B cell (primary cell): ENCODE results near the gene YY1AP1. TPM values are rescaled to one million over a fixed set of nuclear protein-coding genes. Genes with fewer than 3 reads are reported as not detected.

Experiments
- ATAC-seq: fragments of 200-7000 bp; cut with Tn5 transposase; one replicate; pipeline ENCODE4 v1.10.0; 2021; ENCODE audit warnings: low read depth, mild to moderate bottlenecking, moderate number of reproducible peaks, moderate library complexity
- CTCF ChIA-PET: fragments of 350-600 bp; sonication (Branson Sonifier 250); formaldehyde crosslinking; loops from one replicate; lab custom pipeline; 2021; ENCODE audit warnings: antibody characterized with exemption, inconsistent platforms; lab: Charles Lee
- POLR2A ChIA-PET: fragments of 350-600 bp; sonication (Branson Sonifier 250); formaldehyde crosslinking; loops from one replicate; lab custom pipeline; 2021; ENCODE audit warnings: antibody characterized with exemption; lab: Charles Lee
- DNase-seq: peaks from one replicate; pipeline ENCODE4 v3.0.0; 2013
- H2AFZ ChIP-seq: 2 replicates; pipeline ENCODE4 v1.6.1; 2012; ENCODE audit warnings: mild to moderate bottlenecking, low read depth, low read length; ENCODE audit not compliant: insufficient read depth, poor library complexity, severe bottlenecking
- H3K27ac ChIP-seq, 2 donors: 1 replicate in 1 of 2; 2 replicates in 1 of 2; pipeline ENCODE4 v1.5.1; 2012 to 2013; ENCODE audit warnings: low read length in 2 of 2, mild to moderate bottlenecking in 2 of 2, moderate library complexity in 1 of 2
- H3K27me3 ChIP-seq, 4 experiments: fragments of 200-600 bp in 1 of 4; sonication (generic) in 1 of 4; replicated peaks in 1 of 4; 1 replicate in 2 of 4; 2 replicates in 2 of 4; pipeline versions ENCODE4 v1.6.1 to v1.7.0; 2013 to 2016; ENCODE audit warnings: low read length in 3 of 4, mild to moderate bottlenecking in 2 of 4, mixed read lengths in 1 of 4, moderate library complexity in 1 of 4; ENCODE audit not compliant: insufficient read depth in 4 of 4, control insufficient read depth in 3 of 4; ENCODE audit errors: control extremely low read depth in 1 of 4
- H3K36me3 ChIP-seq, 2 experiments: replicated peaks in 1 of 2; 1 replicate in 1 of 2; 2 replicates in 1 of 2; pipeline versions ENCODE4 v1.6.1 to v1.7.1; 2013; ENCODE audit warnings: low read length in 1 of 2; ENCODE audit not compliant: insufficient read depth in 2 of 2, control insufficient read depth in 1 of 2; ENCODE audit errors: control extremely low read depth in 1 of 2, extremely low read depth in 1 of 2
- H3K4me1 ChIP-seq, 2 donors: fragments of 200-600 bp in 1 of 2; sonication (generic) in 1 of 2; 1 replicate in 1 of 2; 2 replicates in 1 of 2; pipeline versions ENCODE4 v1.5.1 to v1.6.1; 2013 to 2017; ENCODE audit warnings: low read length in 2 of 2; ENCODE audit not compliant: control insufficient read depth in 2 of 2, insufficient read depth in 2 of 2
- H3K4me2 ChIP-seq: replicated peaks from 2 replicates; pipeline ENCODE3; 2012; ENCODE audit warnings: mild to moderate bottlenecking, low read depth, low read length; ENCODE audit not compliant: poor library complexity, severe bottlenecking
- H3K4me3 ChIP-seq, 5 experiments: fragments of 200-600 bp in 1 of 5; sonication (generic) in 1 of 5; 1 replicate in 3 of 5; 2 replicates in 2 of 5; pipeline versions ENCODE4 v1.5.1 to v1.7.0; 2011 to 2016; ENCODE audit warnings: low read length in 4 of 5, mild to moderate bottlenecking in 4 of 5, low read depth in 2 of 5, control low read depth in 1 of 5, moderate library complexity in 1 of 5; ENCODE audit not compliant: insufficient read depth in 1 of 5; ENCODE audit errors: control extremely low read depth in 1 of 5, extremely low read depth in 1 of 5
- H3K79me2 ChIP-seq: fragments of 200-600 bp; sonication (generic); one replicate; pipeline ENCODE4 v1.6.0; 2016; ENCODE audit warnings: low read length; ENCODE audit not compliant: control insufficient read depth, insufficient read depth
- H3K9ac ChIP-seq: fragments of 200-600 bp; sonication (generic); 2 replicates; pipeline ENCODE4 v1.6.1; 2017; ENCODE audit warnings: mild to moderate bottlenecking, low read length, moderate library complexity
- H3K9me3 ChIP-seq, 3 donors: one replicate each; pipeline versions ENCODE4 v1.6.1 to v1.7.1; 2013; ENCODE audit warnings: low read length in 2 of 3; ENCODE audit not compliant: control insufficient read depth in 2 of 3, insufficient read depth in 1 of 3; ENCODE audit errors: control extremely low read depth in 1 of 3
- H4K20me1 ChIP-seq: 2 replicates; pipeline ENCODE4 v1.6.0; 2012; ENCODE audit warnings: mild to moderate bottlenecking, low read length; ENCODE audit not compliant: insufficient read depth, control insufficient read depth, poor library complexity, severe bottlenecking
- H3K27ac Mint-ChIP-seq: one replicate; pipeline ENCODE4 v1.8.0; 2021; ENCODE audit warnings: mixed read lengths
- H3K27me3 Mint-ChIP-seq: one replicate; pipeline ENCODE4 v1.8.0; 2021; ENCODE audit warnings: mixed read lengths
- H3K4me1 Mint-ChIP-seq: one replicate; pipeline ENCODE4 v1.8.0; 2021; ENCODE audit warnings: mixed read lengths
- H3K4me3 Mint-ChIP-seq: one replicate; pipeline ENCODE4 v1.8.0; 2021; ENCODE audit warnings: mixed read lengths
- H3K9me3 Mint-ChIP-seq: one replicate; pipeline ENCODE4 v1.8.0; 2022; ENCODE audit warnings: mixed read lengths; ENCODE audit not compliant: insufficient read depth
- CTCF ChIP-seq: fragments of 200-600 bp; IDR thresholded peaks from one replicate; pipeline ENCODE4 v1.8.0; 2022; ENCODE audit warnings: antibody characterized with exemption, mild to moderate bottlenecking
- EZH2 ChIP-seq: IDR thresholded peaks from 2 replicates; pipeline ENCODE4 v1.6.1; 2012; ENCODE audit warnings: borderline replicate concordance, low read depth, mild to moderate bottlenecking, moderate library complexity, low read length; ENCODE audit not compliant: insufficient read depth, poor library complexity, severe bottlenecking
- WGBS: methylation state at CpG from one replicate; pipeline ENCODE4 v1.1.5; 2013; ENCODE audit warnings: missing lambda C conversion rate; ENCODE audit not compliant: insufficient coverage; 5-methylcytosine and 5-hydroxymethylcytosine counted together
- intact Hi-C: fragments of 100-400 bp; cut with micrococcal nuclease; formaldehyde crosslinking; loops from one replicate; pipeline ENCODE4 v1.10.0; 2022
- polyA plus RNA-seq: library from polyadenylated mRNA; depleted of rRNA; stranded (reverse); fragments of >200 nt; gene quantifications from 2 replicates; pipeline ENCODE4 v1.2.3, GENCODE V29; 2012
- total RNA-seq, 2 donors: library from RNA; stranded (reverse); fragments of 120-200 nt in 1 of 2; gene quantifications; 1 replicate in 1 of 2; 2 replicates in 1 of 2; pipeline versions ENCODE4 v1.2.3 to v1.2.4, GENCODE V29; 2013 to 2022

Gene YY1AP1
- total and polyA plus RNA-seq, 2 donors (not counting 1 experiment from before 2014, with no cell fraction given) = 95.4 to 156 TPM

GRCh38 chr1:155651861-155652661 is 36.5 kb downstream of the YY1AP1 start:
- intact Hi-C loops = no loop called here
- no peak overlapping the region for H3K27ac ChIP-seq
- no peak overlapping the region for H3K27ac Mint-ChIP-seq
- H3K9me3 ChIP-seq = peaks cover 0 to 8% (median 6%) of the 10 kb centered on the region in 3 donors
- no peak overlapping the region for H2AFZ ChIP-seq
- no peak for DNase-seq
- ChIA-PET CTCF (no interaction called here), POLR2A (interaction anchor here (0.6 kb wide), 1 partner anchor 59 kb away, joined by 4 read pairs; no protein-coding TSS in a partner anchor)
- H3K27me3 ChIP-seq = no peaks in the 10 kb centered on the region
- H3K4me3 ChIP-seq = no peak overlapping the region
- peaks cover 4% of the 10 kb centered on the region for H3K4me1 Mint-ChIP-seq
- no peaks in the 10 kb centered on the region for H3K4me1 ChIP-seq
- no peak overlapping the region for H3K9ac ChIP-seq
- no peak overlapping the region for H3K4me2 ChIP-seq
- H4K20me1 ChIP-seq = no peaks in the 10 kb centered on the region
- H3K36me3 ChIP-seq = no peaks in the 10 kb centered on the region
- no peak for TF ChIP-seq EZH2
- TF ChIP-seq CTCF = no peak
- no peak for ATAC-seq
- H3K79me2 ChIP-seq = no peaks in the 10 kb centered on the region
- WGBS = 90% methylated on average over 2 of the region's 3 CpGs
- no peaks in the 10 kb centered on the region for H3K27me3 Mint-ChIP-seq
- H3K4me3 Mint-ChIP-seq = no peak overlapping the region
- H3K9me3 Mint-ChIP-seq = peaks cover 2% of the 10 kb centered on the region

DNA sequence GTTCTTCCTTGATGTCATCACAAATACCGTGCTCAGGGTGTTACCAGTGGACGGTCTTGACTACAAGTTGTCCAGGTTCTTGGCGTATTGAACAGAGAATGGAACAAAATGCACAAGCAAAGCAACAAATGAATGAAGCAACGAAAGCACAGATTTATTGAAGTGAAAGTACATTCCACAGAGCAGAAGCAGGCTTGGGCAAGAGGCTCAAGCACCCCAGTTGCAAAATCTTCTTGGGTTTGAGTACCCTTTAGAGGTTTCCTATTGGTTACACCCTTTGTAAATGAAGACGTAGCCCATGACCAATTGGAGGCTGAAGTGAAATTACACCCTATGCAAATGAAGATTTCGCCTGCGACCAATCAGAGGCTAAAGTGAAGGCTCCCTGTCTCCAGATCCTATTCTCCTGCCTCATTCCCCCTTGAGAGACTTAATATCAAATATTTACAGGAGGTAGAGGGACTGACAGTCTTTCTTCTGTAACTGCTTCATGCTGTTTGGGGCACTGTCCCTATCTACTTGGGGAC is 38.3 kb downstream of the YY1AP1 start:
- peaks cover 2% of the 10 kb centered on the region for H3K9me3 Mint-ChIP-seq
- TF ChIP-seq EZH2 (no peak), CTCF (no peak)
- Histone ChIP-seq H3K9me3 (peaks cover 0 to 8% (median 6%) of the 10 kb centered on the region in 3 donors), H3K27me3 (no peaks in the 10 kb centered on the region), H2AFZ (no peak overlapping the region), H4K20me1 (no peaks in the 10 kb centered on the region), H3K9ac (no peak overlapping the region), H3K4me2 (no peak overlapping the region), H3K36me3 (no peaks in the 10 kb centered on the region), H3K79me2 (no peaks in the 10 kb centered on the region), H3K27ac (no peak overlapping the region), H3K4me3 (no peak overlapping the region), H3K4me1 (no peaks in the 10 kb centered on the region)
- H3K4me3 Mint-ChIP-seq = no peak overlapping the region
- H3K4me1 Mint-ChIP-seq = peaks cover 4% of the 10 kb centered on the region
- DNase-seq (no peak), ATAC-seq (no peak)
- ChIA-PET CTCF (interaction anchor here (0.7 kb wide), 1 partner anchor 438 kb away, joined by 3 read pairs; no protein-coding TSS in a partner anchor), POLR2A (no interaction called here)
- no peak overlapping the region for H3K27ac Mint-ChIP-seq
- 100% methylated on average over 3 of the region's 7 CpGs for WGBS
- H3K27me3 Mint-ChIP-seq = no peaks in the 10 kb centered on the region
- intact Hi-C loops = no loop called here
